ENCODE measurements around the gene PCNX3. TPM values are rescaled to one million over a fixed set of nuclear protein-coding genes. Genes with fewer than 3 reads are reported as not detected.

PCNX3 gene
- total and polyA plus RNA-seq, 2 of the 4 experiments (the other 2 are of a cell fraction): 5.6 to 33.2 TPM

- ChIA-PET POLR2A (ENCODE audit: unreplicated experiment) (no interaction called here), CTCF (no interaction called here)
- peak overlapping the region; percentile 99 for H3K14ac ChIP-seq (replicated peaks; ENCODE audit: low read depth, low read length)
- H3K23ac ChIP-seq (ENCODE audit: low read depth, low read length): peak overlapping the region; percentile 77; the same call in 1 of the 2 replicates
- H3K4me1 ChIP-seq (ENCODE audit: control insufficient read depth, insufficient read depth, low read length): peaks cover 7% of the 10 kb centered on the region
- H4K20me1 ChIP-seq (ENCODE audit: insufficient read depth, low read length): peaks cover 13% of the 10 kb centered on the region; the same call in 1 of the 2 replicates
- H2AK9ac ChIP-seq (replicated peaks; ENCODE audit: low read depth, low read length, poor library complexity): peak overlapping the region; percentile 93
- DNase-seq: no peak
- H3K36me3 ChIP-seq (ENCODE audit: control insufficient read depth, insufficient read depth, low read length): peaks cover 45% of the 10 kb centered on the region
- H3K9ac ChIP-seq (ENCODE audit: low read depth, low read length): peak overlapping the region; percentile 96
- H4K8ac ChIP-seq (ENCODE audit: low read depth in 2 of 2, low read length in 2 of 2): peak overlapping the region; percentile 72 to 94
- peak overlapping the region; percentile 98 for H2AFZ ChIP-seq (replicated peaks; ENCODE audit: low read length, poor library complexity)
- H4K91ac ChIP-seq (ENCODE audit: insufficient read depth, low read depth, low read length): peak overlapping the region; percentile 75
- no peak overlapping the region for H2BK20ac ChIP-seq (ENCODE audit: low read depth, low read length)
- no peak for TF ChIP-seq RCOR1 (IDR thresholded peaks at IDR 0.05; ENCODE audit: insufficient replicate concordance, low read length)
- TF ChIP-seq FOS (IDR thresholded peaks at IDR 0.05; ENCODE audit: low read depth, low read length): no peak
- TF ChIP-seq RFX5 (IDR thresholded peaks at IDR 0.05; ENCODE audit: low read depth, low read length): no peak
- TF ChIP-seq MAFK (IDR thresholded peaks at IDR 0.05; ENCODE audit: low read depth, low read length): no peak
- no peak for TF ChIP-seq CEBPB (IDR thresholded peaks at IDR 0.05; ENCODE audit: low read depth, low read length)
- H3K18ac ChIP-seq (ENCODE audit: low read depth, low read length): peak overlapping the region; percentile 42; the same call in 1 of the 2 replicates
- H2BK15ac ChIP-seq (ENCODE audit: low read depth, low read length): no peak overlapping the region
- WGBS, 2 experiments (ENCODE audit: extremely low coverage in 2 of 2, insufficient read length in 1 of 2): 79% methylated on average over 8 of the region's 25 CpGs; no CpG with 5 or more reads in 1 of the 2 experiments
- dilution Hi-C loops (cut with HindIII; ENCODE audit: low sequenced_read_pairs, unreplicated experiment): no loop called here
- peak overlapping the region; percentile 1 for H2BK120ac ChIP-seq (ENCODE audit: low read depth, low read length)
- peak overlapping the region; percentile 71 for H2BK5ac ChIP-seq (ENCODE audit: low read depth, low read length, poor library complexity, severe bottlenecking)
- H3K9me3 ChIP-seq (ENCODE audit: control insufficient read depth, insufficient read depth, low read length): no peaks in the 10 kb centered on the region
- peak overlapping the region; percentile 81 for H3K4ac ChIP-seq (ENCODE audit: low read depth, low read length)
- no peaks in the 10 kb centered on the region for H3K27me3 ChIP-seq (ENCODE audit: control insufficient read depth, insufficient read depth, low read length)
- in situ Hi-C loops (cut with MboI; ENCODE audit: low sequenced_read_pairs): no loop called here
- intact Hi-C loops (cut with micrococcal nuclease): no loop called here
- BruUV-seq (replicated peaks): no TSS peak
- H2AK5ac ChIP-seq (ENCODE audit: low read depth, low read length): peak overlapping the region; percentile 90
- no peaks in the 10 kb centered on the region for H3K9me1 ChIP-seq (ENCODE audit: insufficient read depth, low read length)
- peak overlapping the region; percentile 56; the same call in 1 of the 2 replicates for H4K5ac ChIP-seq (ENCODE audit: low read depth, low read length)
- peaks cover 26 to 53% of the 10 kb centered on the region in 2 experiments; a peak in 3 of 4 replicates for H3K79me1 ChIP-seq (ENCODE audit: low read depth in 1 of 2, low read length in 2 of 2)
- H3K27ac ChIP-seq (ENCODE audit: insufficient read depth, low read length): peak overlapping the region; percentile 86
- peak overlapping the region; percentile 98 for H3K4me2 ChIP-seq (ENCODE audit: low read depth, low read length)
- H3K4me3 ChIP-seq (ENCODE audit: insufficient read depth, low read depth, low read length): peak overlapping the region; percentile 92
- ATAC-seq (ENCODE audit: low read depth): no peak
- peak overlapping the region; percentile 92 for H3K56ac ChIP-seq (ENCODE audit: extremely low read depth, insufficient read depth, low read length)
Observed at GRCh38 chr11:65661599-65662246, 46.1 kb downstream of the PCNX3 start.
